ENCODE results near the gene WNT7A.

Gene WNT7A

GRCh38 chr3:13767896-13768295, 112.0 kb downstream of the WNT7A start:
- DNase-seq = no peak

- DNase-seq = no peak
Measured at GRCh38 chr3:13767030-13767429, 112.8 kb downstream of the WNT7A start.
